ENCODE data around the gene ENG.
"Not testable (repeated sequence)": the region's sequence is repeated elsewhere in the genome, so short reads cannot be mapped to it uniquely, and the experiment has no call there.

Gene ENG

DNA sequence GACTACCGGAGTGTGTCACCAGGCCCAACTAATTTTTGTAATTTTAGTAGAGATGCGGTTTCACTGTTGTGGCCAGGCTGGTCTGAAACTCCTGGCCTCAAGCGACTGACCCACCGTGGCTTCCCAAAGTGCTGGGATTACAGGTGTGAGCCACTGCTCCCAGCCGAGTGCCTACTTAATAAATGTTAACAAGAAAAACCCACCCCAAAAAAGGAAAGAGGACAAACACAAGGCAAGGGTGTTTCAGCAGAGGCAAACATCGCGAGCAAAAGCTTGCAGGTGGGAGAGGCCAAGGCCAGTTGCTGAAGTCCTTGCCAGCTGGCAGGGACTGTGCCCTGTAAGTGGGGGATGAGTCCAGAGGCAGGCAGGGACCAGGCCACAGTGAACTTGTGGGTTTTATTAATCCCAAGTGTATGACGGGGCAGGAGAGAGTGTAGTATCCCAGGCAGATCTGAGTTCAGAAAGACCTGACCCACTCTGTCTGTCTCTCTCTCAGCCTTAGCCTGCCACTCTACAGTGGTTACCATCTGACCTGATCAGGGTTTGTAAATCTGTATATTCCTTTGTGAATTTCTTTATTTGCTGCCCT lies 58.1 kb downstream of the ENG start:
- FAIRE-seq: no peak
- DNase-seq (ENCODE audit: insufficient read length, low spot score): no peak

DNA sequence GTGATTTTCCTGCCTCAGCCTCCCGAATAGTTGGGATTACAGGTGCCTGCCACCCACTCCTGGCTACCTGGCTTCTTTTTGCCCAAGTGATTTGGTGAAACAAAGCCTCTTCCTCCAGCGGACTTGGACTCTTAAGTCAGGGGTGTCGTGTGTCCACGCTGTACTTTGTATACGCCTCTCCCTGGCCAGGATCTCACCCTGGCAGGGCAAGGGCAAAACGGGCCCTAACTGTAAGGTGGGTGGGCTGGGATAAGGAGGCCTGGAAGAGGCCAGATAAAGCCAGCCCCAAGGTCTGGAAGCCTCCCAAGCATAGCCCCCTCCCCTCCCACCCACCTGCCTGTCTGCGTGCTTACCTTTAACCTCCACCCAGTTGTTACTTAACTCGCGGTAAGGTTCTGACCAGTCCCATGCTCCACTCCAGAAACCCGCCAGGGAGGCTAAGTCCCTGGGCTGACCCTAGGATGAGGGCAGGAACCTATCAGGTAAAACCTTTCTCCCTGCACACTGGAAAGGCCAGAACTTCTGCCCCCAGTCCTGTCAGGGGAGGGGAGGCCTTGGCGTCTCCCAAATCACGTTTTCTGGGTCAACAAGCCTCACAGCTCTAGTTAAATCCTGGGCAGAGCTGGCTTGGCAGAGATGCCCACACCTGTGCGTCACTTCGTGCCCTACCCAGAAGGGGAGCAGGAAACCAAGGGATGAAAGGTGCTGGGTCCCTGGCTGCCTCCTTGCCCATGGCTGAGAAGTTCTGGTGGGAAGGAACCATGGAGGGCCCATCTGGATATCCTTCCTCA lies 60.3 kb downstream of the ENG start:
- FAIRE-seq (no peak), DNase-seq (ENCODE audit: insufficient read length, low spot score) (no peak)

DNA sequence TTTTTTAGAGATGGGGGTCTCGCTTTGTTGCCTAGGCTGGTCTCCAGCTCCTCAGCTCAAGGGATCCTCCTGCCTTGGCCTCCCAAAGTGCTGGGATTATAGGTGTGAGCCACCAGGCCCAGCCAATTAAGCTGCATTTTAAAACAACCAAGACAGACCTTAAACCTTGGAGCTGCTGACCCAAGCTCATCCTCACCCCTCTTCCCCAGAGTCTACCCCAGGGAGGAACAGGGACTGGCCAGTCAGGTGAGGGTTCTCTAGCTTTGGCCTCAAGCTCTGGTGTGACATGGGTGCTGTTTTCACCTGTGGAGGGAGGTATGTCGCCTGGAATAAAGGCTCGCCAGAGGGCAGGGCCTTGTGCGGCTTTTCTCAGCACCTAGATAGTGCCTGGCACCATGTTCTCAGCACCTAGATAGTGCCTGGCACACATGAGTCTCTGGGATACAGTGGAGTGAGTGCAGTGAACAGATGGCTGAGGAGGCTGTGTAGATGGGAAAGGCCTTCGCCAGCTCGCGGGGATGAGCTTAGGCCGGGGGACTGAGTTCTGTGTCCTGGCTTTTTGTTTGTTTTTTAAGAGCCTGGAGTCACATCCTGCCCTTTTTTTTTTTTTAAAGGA lies 61.3 kb downstream of the ENG start:
- no peak for FAIRE-seq
- no peak for DNase-seq (ENCODE audit: insufficient read length, low spot score)

DNA sequence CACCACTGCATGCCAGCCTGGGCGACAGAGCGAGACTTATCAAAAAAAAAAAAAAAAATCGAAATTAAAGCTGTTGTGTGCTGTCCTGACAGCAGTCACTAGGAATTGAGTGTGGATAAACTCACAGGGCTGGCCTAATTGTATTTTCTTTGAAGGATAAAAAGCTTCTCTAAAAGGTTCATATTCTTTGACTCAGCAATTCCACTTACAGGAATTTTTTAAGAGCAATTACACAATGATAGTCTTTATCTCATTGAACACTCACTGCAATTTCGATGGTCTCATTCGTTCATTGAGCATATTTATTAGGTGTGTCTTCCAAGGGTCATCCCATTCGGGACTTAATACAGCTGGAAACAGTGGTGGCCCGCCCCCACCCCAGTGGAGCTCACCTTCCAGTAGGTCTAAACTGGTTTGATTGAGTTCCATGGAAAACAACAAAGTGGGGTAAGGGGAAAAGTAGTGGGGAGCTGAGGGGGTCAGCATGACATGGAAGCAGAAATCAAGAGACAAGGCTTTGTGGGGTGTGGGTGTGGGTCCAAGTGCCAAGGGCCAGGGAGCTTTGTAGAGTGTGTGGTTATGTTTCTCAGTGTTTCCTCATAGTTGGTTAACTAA lies 61.9 kb downstream of the ENG start:
- FAIRE-seq: no peak
- DNase-seq (ENCODE audit: insufficient read length, low spot score): no peak

DNA sequence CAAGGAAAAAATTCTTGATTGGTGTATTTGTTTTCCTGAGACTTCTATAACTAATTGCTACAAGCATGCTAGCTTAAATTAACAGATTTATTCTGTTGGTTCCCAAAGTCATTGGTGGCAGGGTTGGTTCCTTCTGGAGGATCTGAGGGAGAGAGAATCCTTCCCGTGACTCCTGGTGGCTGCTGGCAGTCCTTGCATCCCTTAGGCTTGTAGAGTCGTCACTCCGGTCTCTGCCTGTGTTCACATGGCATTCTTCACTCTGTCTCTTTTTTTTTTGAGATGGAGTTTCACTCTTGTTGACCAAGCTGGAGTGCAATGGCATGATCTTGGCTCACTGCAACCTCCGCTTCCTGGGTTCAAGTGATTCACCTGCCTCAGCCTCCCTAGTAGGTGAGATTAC lies 63.4 kb downstream of the ENG start:
- FAIRE-seq (no peak), DNase-seq (ENCODE audit: insufficient read length, low spot score) (no peak)

DNA sequence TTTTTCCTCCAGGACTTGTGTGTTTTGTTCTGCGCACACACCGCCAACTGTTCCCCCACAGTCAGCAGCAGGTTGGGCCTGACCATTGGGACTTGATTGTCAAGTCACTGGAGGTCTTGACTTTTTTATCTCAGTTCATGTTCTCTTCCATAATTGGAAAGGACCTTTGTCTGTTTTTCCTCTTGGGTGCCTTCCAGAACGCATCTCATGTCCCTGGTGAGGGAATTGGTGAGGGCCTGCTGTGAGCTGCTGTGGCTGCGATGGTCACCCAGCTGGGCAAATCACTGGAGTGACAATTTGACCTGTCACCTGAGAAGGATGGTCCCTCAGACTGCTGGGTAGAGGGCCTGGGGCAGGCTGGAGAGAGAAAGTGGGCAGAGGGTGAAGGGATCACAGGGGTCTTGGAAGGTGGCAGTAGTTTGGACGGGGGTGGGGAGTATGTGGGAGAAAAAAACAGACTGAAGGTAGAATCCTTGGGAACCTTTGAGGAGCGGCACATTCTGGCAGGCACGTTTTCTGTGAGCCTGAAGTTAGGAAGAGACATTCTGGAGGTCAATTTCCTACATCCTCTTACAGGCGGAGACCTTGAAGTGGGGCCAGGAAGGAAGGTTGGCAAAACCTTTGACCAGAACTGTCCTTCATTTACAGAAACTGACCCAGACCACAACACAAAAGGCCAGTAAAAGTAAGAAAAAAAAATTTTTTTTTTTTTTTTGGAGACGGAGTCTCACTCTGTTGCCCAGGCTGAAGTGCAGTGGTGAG lies 64.2 kb downstream of the ENG start:
- no peak for FAIRE-seq
- DNase-seq (ENCODE audit: insufficient read length, low spot score): no peak

DNA sequence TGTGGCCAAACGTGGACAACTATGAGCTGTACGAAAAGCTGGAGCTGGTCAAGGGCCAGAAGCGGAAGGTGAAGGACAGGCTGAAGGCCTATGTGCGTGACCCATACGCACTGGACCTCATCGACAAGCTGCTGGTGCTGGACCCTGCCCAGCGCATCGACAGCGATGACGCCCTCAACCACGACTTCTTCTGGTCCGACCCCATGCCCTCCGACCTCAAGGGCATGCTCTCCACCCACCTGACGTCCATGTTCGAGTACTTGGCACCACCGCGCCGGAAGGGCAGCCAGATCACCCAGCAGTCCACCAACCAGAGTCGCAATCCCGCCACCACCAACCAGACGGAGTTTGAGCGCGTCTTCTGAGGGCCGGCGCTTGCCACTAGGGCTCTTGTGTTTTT lies 65.3 kb downstream of the ENG start:
- DNase-seq (ENCODE audit: insufficient read length, low spot score): no peak
- FAIRE-seq: no peak

DNA sequence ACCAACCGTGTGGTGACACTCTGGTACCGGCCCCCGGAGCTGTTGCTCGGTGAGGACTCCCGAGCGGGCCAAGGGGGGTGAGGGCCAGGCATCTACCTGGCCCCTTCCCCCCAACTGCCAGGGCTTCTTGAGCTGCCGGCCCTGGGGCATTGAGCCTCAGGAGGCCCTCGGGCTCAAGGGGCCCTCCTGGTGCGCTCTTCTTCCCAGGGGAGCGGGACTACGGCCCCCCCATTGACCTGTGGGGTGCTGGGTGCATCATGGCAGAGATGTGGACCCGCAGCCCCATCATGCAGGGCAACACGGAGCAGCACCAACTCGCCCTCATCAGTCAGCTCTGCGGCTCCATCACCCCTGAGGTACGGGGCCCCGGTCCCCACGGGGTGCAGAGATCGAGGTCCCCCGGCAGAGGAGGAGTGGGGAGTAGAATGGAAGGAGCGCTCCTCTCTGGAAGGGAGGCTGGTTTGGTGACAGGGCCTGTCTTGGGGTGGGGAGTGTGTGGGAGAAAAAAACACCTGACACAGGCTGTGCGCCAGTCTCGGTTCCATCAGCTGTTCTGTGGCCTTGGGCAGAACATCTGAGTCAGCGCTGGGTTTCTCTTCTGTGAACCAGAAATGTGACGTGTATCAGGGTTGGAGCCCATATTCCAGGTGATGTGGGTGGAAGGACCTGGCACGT lies 66.0 kb downstream of the ENG start:
- FAIRE-seq: no peak
- no peak for DNase-seq (ENCODE audit: insufficient read length, low spot score)

DNA sequence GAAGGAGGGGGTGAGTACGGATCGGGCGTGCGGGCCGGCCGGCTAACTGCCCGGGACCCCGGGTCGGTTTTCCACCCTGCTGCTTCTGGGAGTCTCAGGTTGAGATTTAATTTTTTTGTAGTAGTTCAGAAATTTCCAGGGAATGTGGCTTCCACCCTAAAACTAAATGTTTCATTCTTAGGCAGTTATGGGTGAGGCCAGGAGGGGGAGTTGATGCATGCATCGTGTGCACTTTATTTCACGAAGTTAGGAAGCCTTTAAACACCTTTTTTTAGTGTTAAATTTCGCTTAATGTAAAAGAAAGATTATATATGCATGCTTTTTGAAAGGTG lies 67.7 kb downstream of the ENG start:
- DNase-seq (ENCODE audit: insufficient read length, low spot score) (no peak), FAIRE-seq (no peak)

DNA sequence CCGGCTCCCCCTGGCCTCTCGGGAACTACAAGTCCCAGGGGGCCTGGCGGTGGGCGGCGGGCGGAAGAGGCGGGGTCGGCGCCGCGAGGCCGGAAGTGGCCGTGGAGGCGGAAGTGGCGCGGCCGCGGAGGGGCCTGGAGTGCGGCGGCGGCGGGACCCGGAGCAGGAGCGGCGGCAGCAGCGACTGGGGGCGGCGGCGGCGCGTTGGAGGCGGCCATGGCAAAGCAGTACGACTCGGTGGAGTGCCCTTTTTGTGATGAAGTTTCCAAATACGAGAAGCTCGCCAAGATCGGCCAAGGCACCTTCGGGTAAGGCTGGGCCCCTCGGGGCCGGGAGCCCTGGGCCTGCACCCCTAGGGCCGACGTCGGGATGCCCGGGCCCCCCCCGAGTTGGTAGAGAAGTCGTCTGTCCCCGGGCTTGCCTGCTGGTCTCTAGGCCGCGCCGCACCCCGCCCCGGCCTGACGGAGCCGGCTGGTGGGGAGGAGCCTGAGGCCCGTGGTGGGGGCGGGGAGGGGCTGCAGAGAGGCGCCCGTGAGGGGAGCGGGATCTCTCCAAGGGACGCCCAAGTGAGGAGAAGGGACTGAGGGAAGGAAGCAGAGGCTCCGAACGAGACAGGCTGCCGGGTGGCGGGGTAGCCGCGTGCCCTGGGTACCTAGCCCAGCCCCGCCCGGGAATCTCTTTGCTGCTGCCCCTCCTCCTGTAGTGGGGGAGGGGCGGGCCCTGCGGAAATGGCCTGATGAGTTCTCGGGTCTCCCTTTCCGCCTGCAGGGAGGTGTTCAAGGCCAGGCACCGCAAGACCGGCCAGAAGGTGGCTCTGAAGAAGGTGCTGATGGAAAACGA lies 68.3 kb downstream of the ENG start, which contains the start of gene CDK9:
TSS of gene CDK9 (plus strand) at position 102 of the 840 bp plus-strand sequence. CDS start at position 217, 115 bp downstream.
- DNase-seq (ENCODE audit: insufficient read length, low spot score) (peak; percentile 78), FAIRE-seq (no peak)

DNA sequence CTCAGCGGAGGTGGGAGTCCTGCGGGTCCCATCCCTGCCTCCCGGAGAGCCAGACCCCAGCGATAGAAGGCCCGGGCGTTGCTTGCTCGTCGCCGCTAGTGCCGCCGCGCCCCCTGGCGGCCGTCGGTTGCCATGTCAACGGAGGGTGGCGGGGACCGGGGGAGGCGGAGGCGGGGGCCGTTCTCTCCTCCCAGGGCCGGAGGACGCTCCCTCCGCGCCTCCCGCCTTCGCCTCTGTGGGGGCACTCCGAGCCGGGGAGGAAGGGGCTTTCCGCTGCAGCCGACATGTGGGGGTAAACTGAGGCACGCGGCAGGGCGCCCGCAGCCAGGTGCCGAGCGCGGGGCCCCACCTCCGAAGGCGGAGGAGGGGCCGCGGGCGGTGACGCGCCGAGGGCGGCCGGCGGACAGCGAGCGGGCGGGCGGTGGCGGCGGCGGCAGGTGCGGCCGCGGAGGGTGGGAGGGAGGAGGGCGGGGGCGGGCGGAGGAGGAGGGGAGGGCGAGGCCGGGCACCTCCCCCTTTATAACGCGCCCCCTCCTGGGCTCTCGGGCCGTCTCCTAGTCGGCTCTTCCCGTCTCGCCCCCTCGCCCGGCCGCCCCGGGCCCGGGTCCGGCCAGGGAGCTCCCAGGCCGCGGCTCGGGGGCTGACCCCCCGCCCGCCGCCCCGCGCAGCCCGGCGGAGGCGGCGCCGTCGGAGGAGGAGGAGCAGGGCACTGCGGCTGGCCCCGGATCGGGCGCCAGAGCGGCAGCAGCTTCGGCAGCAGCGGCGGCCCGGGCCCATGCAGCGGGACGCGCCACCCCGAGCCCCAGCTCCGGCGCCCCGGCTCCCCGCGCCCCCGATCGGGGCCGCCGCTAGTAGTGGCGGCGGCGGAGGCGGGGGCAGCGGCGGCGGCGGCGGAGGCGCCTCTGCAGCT lies 69.2 kb downstream of the ENG start:
- DNase-seq (ENCODE audit: insufficient read length, low spot score) (peak; percentile 77), FAIRE-seq (no peak)

DNA sequence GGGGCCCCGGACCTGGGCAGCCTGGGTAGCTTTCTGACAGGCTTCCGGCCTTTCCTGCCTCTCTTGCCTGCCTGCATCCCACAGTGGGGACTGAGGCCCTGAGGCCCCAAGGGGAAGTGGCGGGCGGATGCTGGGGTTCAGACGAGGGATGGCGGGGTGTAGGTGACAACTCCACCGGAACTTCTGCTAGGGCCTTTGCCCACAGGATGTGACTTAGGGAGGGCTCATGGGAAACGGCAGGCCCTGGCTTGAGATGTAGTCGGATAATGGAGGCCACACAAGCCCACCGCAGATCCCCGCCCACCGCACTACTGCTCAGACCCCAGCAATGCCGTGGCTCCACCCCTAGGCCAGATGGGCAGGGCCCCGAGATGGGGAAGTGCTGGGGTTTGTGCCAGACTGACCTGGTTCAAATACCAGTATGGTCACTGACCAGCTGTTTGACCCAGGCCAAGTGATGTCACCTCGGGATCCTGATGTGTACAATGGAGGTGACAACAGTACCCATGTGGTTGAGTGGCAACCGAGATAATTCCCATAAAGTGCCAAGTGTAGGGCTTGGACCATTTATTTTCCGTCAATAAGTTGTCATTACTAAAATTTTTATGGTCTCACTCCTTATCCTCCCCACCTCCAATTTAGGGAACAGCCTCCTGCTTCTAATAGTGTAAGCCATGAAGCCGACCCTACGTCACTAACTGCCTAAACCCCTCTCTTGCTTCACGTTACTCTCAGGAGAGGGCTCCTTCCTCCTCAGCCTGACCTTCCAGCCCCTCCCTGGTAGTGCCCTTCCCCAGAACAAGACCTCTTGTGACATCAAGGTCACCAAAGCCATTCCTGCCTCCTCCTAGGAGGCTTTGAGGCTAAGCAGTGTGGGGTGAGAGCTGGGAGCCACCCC lies 71.1 kb downstream of the ENG start:
- FAIRE-seq: no peak
- no peak for DNase-seq (ENCODE audit: insufficient read length, low spot score)

DNA sequence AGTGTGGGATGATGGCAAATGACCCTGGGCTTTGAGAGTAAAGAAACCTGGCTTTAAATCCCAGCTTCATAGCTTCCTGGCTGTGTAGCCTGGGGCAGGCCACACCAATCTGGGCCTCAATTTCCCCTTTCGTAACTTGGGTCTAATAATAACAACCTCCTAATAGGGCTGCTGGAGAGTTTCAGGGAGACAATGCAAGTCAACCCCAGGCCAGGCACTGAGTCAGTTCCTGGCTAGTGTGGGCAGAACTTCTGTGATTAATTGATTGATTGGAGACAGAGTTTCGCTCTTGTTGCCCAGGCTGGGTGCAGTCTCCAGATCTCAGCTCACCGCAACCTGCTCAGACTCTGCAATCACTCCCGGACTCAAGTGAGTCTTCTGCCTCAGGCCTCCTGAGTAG lies 72.7 kb downstream of the ENG start:
- no peak for FAIRE-seq
- DNase-seq (ENCODE audit: insufficient read length, low spot score): no peak

DNA sequence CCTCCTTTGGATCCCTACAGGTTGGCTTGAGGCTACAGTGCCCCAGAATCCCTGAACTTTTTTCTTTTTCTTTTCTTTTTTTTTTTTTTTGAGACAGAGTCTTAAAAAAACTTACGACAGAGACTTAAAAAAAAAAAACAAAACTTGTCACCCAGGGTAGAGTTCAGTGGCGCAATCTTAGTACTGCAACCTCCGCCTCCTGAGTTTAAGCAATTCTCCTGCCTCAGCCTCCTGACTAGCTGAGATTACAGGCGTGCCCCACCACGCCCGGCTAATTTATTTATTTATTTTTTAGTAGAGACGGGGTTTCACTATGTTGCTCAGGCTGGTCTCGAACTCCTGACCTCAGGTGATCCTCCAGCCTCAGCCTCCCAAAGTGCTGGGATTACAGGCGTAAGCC lies 73.5 kb downstream of the ENG start:
- DNase-seq (ENCODE audit: insufficient read length, low spot score); FAIRE-seq: not testable (repeated sequence)

DNA sequence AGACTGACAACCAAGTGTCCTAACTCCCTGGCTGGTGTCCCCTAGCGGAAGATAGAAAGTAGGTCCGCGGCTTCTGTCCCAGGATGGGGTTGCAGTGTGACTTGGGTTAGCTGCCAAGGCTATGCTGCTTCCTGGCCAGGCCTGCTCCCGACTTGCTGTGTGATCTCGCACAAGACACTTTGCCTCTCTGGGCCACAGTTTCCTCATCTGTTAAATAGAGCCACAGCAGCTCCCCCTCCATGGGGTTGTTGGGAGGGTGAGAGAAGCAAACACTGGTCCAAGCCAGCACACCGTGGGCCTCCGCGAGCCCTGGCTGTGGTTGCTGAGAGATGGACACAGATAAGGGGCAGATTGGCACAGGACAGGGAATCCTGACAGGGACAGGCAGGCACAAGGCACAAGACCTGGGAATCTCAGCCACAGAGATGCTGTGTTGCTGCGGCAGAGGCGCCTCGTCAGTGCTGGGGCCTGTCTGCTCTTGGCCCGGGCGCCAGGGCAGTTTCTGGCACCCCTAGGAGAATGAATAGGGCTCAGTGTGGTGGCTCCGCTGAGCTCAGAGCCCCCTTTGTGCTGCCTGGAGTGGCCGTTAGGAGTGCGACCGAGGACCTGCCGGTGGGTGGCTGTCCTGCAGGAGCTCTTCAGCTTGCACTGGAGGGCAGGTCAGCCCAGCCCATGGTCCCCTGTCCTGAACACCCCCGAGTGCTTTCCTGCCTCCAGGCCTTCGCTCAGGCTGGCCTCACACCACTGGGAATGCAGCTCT lies 74.2 kb downstream of the ENG start:
- FAIRE-seq (no peak), DNase-seq (ENCODE audit: insufficient read length, low spot score) (no peak)

DNA sequence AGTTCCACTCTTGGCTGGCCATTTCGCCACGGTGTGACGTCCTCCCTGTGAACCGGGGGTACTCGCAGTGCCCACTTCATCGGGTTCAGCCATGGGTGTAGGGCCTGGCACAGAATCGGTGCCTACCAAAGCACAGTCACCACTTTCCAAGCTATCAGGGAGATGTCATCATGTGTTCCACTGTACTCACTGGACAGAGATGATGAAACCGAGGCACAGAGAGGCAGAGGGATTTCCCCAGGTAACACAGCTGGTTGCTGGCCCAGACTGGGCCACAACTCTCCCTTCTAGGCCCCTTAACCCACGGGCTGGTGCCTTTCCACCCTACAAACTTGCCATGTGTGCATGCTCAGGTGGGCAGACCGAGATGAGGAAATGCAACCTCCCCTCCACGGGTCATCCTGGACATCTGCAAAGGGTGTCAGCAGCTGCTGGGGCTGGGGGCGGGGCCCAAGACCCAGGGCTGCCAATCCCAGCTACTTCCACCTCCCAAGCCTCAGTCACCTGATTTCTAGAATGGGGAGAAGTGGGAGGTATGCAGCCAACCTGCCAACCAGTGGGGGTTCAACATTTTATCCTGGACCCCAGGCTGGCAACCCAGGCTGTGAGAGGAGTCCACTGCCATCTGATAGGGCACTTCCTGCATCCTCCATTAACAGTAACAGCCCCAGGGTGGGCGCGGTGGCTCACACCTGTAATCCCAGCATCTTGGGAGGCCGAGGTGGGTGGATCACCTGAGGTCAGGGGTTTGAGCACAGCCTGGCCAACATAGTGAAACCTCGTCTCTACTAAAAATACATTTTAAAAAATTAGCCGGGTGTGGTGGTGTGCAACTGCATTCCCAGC lies 75.1 kb downstream of the ENG start:
- FAIRE-seq (no peak), DNase-seq (ENCODE audit: insufficient read length, low spot score) (no peak)

All from HTR-8/SVneo (cell line).